Duodenal mucosa (tissue), 2 donors: ENCODE data around the gene HIPK2.

Experiments
- H3K27ac ChIP-seq: one replicate; pipeline ENCODE4 v1.7.0; 2013; ENCODE audit warnings: low read depth, low read length
- H3K27me3 ChIP-seq, 2 donors: one replicate each; pipeline ENCODE4 v1.7.0; 2013; ENCODE audit warnings: low read length in 2 of 2, control low read depth in 1 of 2; ENCODE audit not compliant: insufficient read depth in 2 of 2, control insufficient read depth in 1 of 2
- H3K36me3 ChIP-seq, 2 donors: one replicate each; pipeline ENCODE4 v1.7.0; 2013; ENCODE audit warnings: low read length in 2 of 2, control low read depth in 1 of 2; ENCODE audit not compliant: insufficient read depth in 2 of 2, control insufficient read depth in 1 of 2
- H3K4me1 ChIP-seq, 2 donors: one replicate each; pipeline ENCODE4 v1.7.0; 2013; ENCODE audit warnings: low read length in 2 of 2, control low read depth in 1 of 2; ENCODE audit not compliant: insufficient read depth in 2 of 2, control insufficient read depth in 1 of 2
- H3K4me3 ChIP-seq, 2 donors: one replicate each; pipeline ENCODE4 v1.7.0; 2013; ENCODE audit warnings: low read length in 2 of 2, low read depth in 1 of 2
- H3K9ac ChIP-seq, 2 donors: one replicate each; pipeline ENCODE4 v1.7.0; 2013; ENCODE audit warnings: low read length in 2 of 2, low read depth in 1 of 2
- H3K9me3 ChIP-seq, 2 donors: one replicate each; pipeline ENCODE4 v1.7.0; 2013; ENCODE audit warnings: low read length in 2 of 2, control low read depth in 1 of 2; ENCODE audit not compliant: control insufficient read depth in 1 of 2

Gene HIPK2

GRCh38 chr7:139525750-139526149 lies 252.0 kb downstream of the HIPK2 start:
- no peaks in the 10 kb centered on the region for H3K9me3 ChIP-seq

GRCh38 chr7:139525239-139525638 lies 252.6 kb downstream of the HIPK2 start:
- Histone ChIP-seq H3K9me3 (no peaks in the 10 kb centered on the region), H3K4me3 (no peak overlapping the region), H3K27ac (no peak overlapping the region), H3K4me1 (peaks cover 0 to 5% of the 10 kb centered on the region in 2 donors), H3K36me3 (no peaks in the 10 kb centered on the region), H3K27me3 (peaks cover 18 to 28% of the 10 kb centered on the region in 2 donors), H3K9ac (no peak overlapping the region)

More at GRCh38 chr7:139525750-139526149, 252.0 kb downstream of the HIPK2 start:
- H3K4me3 ChIP-seq = no peak overlapping the region
- H3K9ac ChIP-seq = no peak overlapping the region
- H3K36me3 ChIP-seq = no peaks in the 10 kb centered on the region
- peaks cover 18 to 28% of the 10 kb centered on the region in 2 donors for H3K27me3 ChIP-seq
- H3K4me1 ChIP-seq = peaks cover 0 to 5% of the 10 kb centered on the region in 2 donors
- H3K27ac ChIP-seq = no peak overlapping the region

GRCh38 chr7:139523968-139524815 lies 253.6 kb downstream of the HIPK2 start:
- Histone ChIP-seq H3K4me1 (peaks cover 0 to 5% of the 10 kb centered on the region in 2 donors), H3K27me3 (peaks cover 18 to 28% of the 10 kb centered on the region in 2 donors), H3K9me3 (no peaks in the 10 kb centered on the region), H3K27ac (no peak overlapping the region), H3K36me3 (no peaks in the 10 kb centered on the region), H3K4me3 (no peak overlapping the region), H3K9ac (no peak overlapping the region)

- H3K4me3 ChIP-seq = no peak within 1 kb of the TSS
- peaks cover 18 to 28% of the 10 kb centered on the region in 2 donors for H3K27me3 ChIP-seq
- no peak within 1 kb of the TSS for H3K27ac ChIP-seq
- H3K36me3 ChIP-seq = no peaks in the 10 kb centered on the region
- H3K9me3 ChIP-seq = no peaks in the 10 kb centered on the region
- H3K9ac ChIP-seq = no peak within 1 kb of the TSS
- H3K4me1 ChIP-seq = peaks cover 0 to 5% of the 10 kb centered on the region in 2 donors
Measured at GRCh38 chr7:139523199-139523941, 254.4 kb downstream of the HIPK2 start, which contains the start of gene CLEC2L. Gene CLEC2L (plus strand): TSS chr7:139523685. CDS start chr7:139523928, 243 bp downstream.

- peaks cover 18 to 28% of the 10 kb centered on the region in 2 donors for H3K27me3 ChIP-seq
- no peak overlapping the region for H3K27ac ChIP-seq
- no peaks in the 10 kb centered on the region for H3K9me3 ChIP-seq
- H3K4me3 ChIP-seq = no peak overlapping the region
- H3K9ac ChIP-seq = no peak overlapping the region
- peaks cover 0 to 5% of the 10 kb centered on the region in 2 donors for H3K4me1 ChIP-seq
- no peaks in the 10 kb centered on the region for H3K36me3 ChIP-seq
Measured at GRCh38 chr7:139522830-139523198, 255.0 kb downstream of the HIPK2 start.

GRCh38 chr7:139521439-139521838 lies 256.4 kb downstream of the HIPK2 start:
- Histone ChIP-seq H3K27ac (no peak overlapping the region), H3K4me1 (no peaks in the 10 kb centered on the region), H3K9me3 (no peaks in the 10 kb centered on the region), H3K27me3 (peaks cover 18 to 28% of the 10 kb centered on the region in 2 donors), H3K9ac (no peak overlapping the region), H3K36me3 (no peaks in the 10 kb centered on the region), H3K4me3 (no peak overlapping the region)

- no peak overlapping the region for H3K27ac ChIP-seq
- H3K4me3 ChIP-seq = no peak overlapping the region
- H3K9ac ChIP-seq = no peak overlapping the region
- H3K27me3 ChIP-seq = no peaks in the 10 kb centered on the region
- H3K4me1 ChIP-seq = no peaks in the 10 kb centered on the region
- no peaks in the 10 kb centered on the region for H3K36me3 ChIP-seq
- no peaks in the 10 kb centered on the region for H3K9me3 ChIP-seq
Measured at GRCh38 chr7:139515266-139515665, 262.5 kb downstream of the HIPK2 start.
